H1 (cell line): ENCODE data around the gene YIPF1. TPM values are rescaled to one million over a fixed set of nuclear protein-coding genes. Genes with fewer than 3 reads are reported as not detected.

ENCODE experiments used
- CTCF ChIA-PET: fragments of 300-600 bp; sonication (Branson Sonifier 250); formaldehyde crosslinking; loops from one replicate; lab custom pipeline; 2021; ENCODE audit not compliant: partially characterized antibody; lab: Charles Lee
- POLR2A ChIA-PET: fragments of 300-600 bp; sonication (Branson Sonifier 250); formaldehyde crosslinking; loops from one replicate; lab custom pipeline; 2021; ENCODE audit warnings: inconsistent platforms; ENCODE audit not compliant: partially characterized antibody; lab: Charles Lee
- DNase-seq, 2 experiments: peaks; one replicate each; pipeline versions ENCODE4 v3.0.0 to v3.0.0-alpha.2; 2010 to 2022; ENCODE audit warnings: low spot score in 2 of 2, low read depth in 1 of 2, mixed read lengths in 1 of 2
- FAIRE-seq: peaks from 2 replicates; lab custom pipeline; 2011; peaks lifted over from hg19 to GRCh38; lab: Jason Lieb, UNC
- H2AFZ ChIP-seq: 2 replicates; pipeline ENCODE4 v1.8.1; 2012; ENCODE audit warnings: low read length, inconsistent platforms
- H2AK5ac ChIP-seq: 2 replicates; pipeline ENCODE4 v1.6.1; 2013; ENCODE audit warnings: low read depth, low read length
- H2BK120ac ChIP-seq: replicated peaks from 2 replicates; pipeline ENCODE3; 2013; ENCODE audit warnings: low read depth, low read length, inconsistent platforms
- H2BK12ac ChIP-seq: 2 replicates; pipeline ENCODE4 v1.6.1; 2013; ENCODE audit warnings: low read depth, low read length
- H2BK15ac ChIP-seq: 2 replicates; pipeline ENCODE4 v1.6.1; 2013; ENCODE audit warnings: low read length
- H2BK20ac ChIP-seq: 2 replicates; pipeline ENCODE4 v1.6.1; 2013; ENCODE audit warnings: low read length
- H2BK5ac ChIP-seq: 2 replicates; pipeline ENCODE4 v1.6.1; 2013; ENCODE audit warnings: low read depth, low read length
- H3K14ac ChIP-seq: 2 replicates; pipeline ENCODE4 v1.6.1; 2013; ENCODE audit warnings: inconsistent platforms; ENCODE audit not compliant: insufficient read length
- H3K18ac ChIP-seq: 2 replicates; pipeline ENCODE4 v1.6.1; 2013; ENCODE audit warnings: low read length; ENCODE audit errors: extremely low read depth
- H3K23ac ChIP-seq: 2 replicates; pipeline ENCODE4 v1.6.1; 2013; ENCODE audit warnings: inconsistent platforms; ENCODE audit not compliant: insufficient read length
- H3K23me2 ChIP-seq: 2 replicates; pipeline ENCODE4 v1.6.1; 2013; ENCODE audit warnings: low read depth, low read length
- H3K27ac ChIP-seq: 2 replicates; pipeline ENCODE4 v1.6.1; 2011; ENCODE audit warnings: low read depth, low read length, inconsistent platforms
- H3K27me3 ChIP-seq, 4 experiments: replicated peaks in 1 of 4; 1 replicate in 1 of 4; 2 replicates in 3 of 4; pipeline versions ENCODE4 v1.6.1 to v1.8.1; 2011 to 2013; ENCODE audit warnings: low read length in 3 of 4, mild to moderate bottlenecking in 3 of 4, inconsistent platforms in 2 of 4, mixed read lengths in 2 of 4, moderate library complexity in 1 of 4; ENCODE audit not compliant: control insufficient read depth in 3 of 4, insufficient read depth in 3 of 4; ENCODE audit errors: extremely low read depth in 1 of 4
- H3K36me3 ChIP-seq, 4 experiments: 2 replicates each; pipeline versions ENCODE4 v1.6.1 to v1.8.1; 2011 to 2013; ENCODE audit warnings: mild to moderate bottlenecking in 4 of 4, low read length in 3 of 4, moderate library complexity in 2 of 4, control low read depth in 1 of 4, inconsistent platforms in 1 of 4; ENCODE audit not compliant: insufficient read depth in 4 of 4, control insufficient read depth in 2 of 4
- H3K4ac ChIP-seq: replicated peaks from 2 replicates; pipeline ENCODE3; 2013; ENCODE audit warnings: low read length, low read depth, mixed read lengths, inconsistent platforms; ENCODE audit not compliant: insufficient read length
- H3K4me1 ChIP-seq, 4 experiments: replicated peaks in 1 of 4; 1 replicate in 1 of 4; 2 replicates in 3 of 4; pipeline versions ENCODE4 v1.6.1 to v1.8.1; 2011 to 2013; ENCODE audit warnings: low read length in 3 of 4, inconsistent platforms in 2 of 4, mixed read lengths in 1 of 4; ENCODE audit not compliant: insufficient read depth in 4 of 4, control insufficient read depth in 3 of 4
- H3K4me2 ChIP-seq, 2 experiments: 2 replicates each; pipeline versions ENCODE4 v1.6.1 to v1.8.1; 2011 to 2013; ENCODE audit warnings: low read depth in 2 of 2, low read length in 2 of 2, control low read depth in 1 of 2, inconsistent platforms in 1 of 2, mild to moderate bottlenecking in 1 of 2; ENCODE audit not compliant: insufficient read depth in 1 of 2
- H3K4me3 ChIP-seq, 4 experiments: fragments of 200-600, 300-600 bp in 1 of 4; sonication (generic), shearing (Covaris generic), sonication (Bioruptor Twin) in 1 of 4; 2 replicates each; pipeline versions ENCODE4 v1.5.1 to v1.8.1; 2011 to 2016; ENCODE audit warnings: low read length in 4 of 4, low read depth in 3 of 4, control low read depth in 2 of 4, inconsistent platforms in 2 of 4, mild to moderate bottlenecking in 2 of 4, mixed read lengths in 1 of 4, moderate library complexity in 1 of 4; ENCODE audit not compliant: insufficient read depth in 2 of 4; ENCODE audit errors: extremely low read depth in 1 of 4
- H3K56ac ChIP-seq: replicated peaks from 2 replicates; pipeline ENCODE3; 2013; ENCODE audit warnings: low read depth, mild to moderate bottlenecking, mixed read lengths, low read length, inconsistent platforms; ENCODE audit not compliant: insufficient read length
- H3K79me1 ChIP-seq: 2 replicates; pipeline ENCODE4 v1.6.1; 2013; ENCODE audit warnings: low read depth, low read length, control low read depth
- H3K79me2 ChIP-seq, 2 experiments: 2 replicates each; pipeline versions ENCODE4 v1.6.1 to v1.8.1; 2012 to 2013; ENCODE audit warnings: low read length in 2 of 2, mild to moderate bottlenecking in 2 of 2, inconsistent platforms in 1 of 2; ENCODE audit not compliant: insufficient read depth in 2 of 2, control insufficient read depth in 1 of 2
- H3K9ac ChIP-seq, 4 experiments: replicated peaks in 1 of 4; 1 replicate in 1 of 4; 2 replicates in 3 of 4; pipeline versions ENCODE4 v1.6.1 to v1.8.1; 2011 to 2013; ENCODE audit warnings: low read depth in 3 of 4, low read length in 3 of 4, control low read depth in 2 of 4, mild to moderate bottlenecking in 2 of 4, moderate library complexity in 2 of 4, inconsistent platforms in 1 of 4; ENCODE audit errors: extremely low read depth in 1 of 4
- H3K9me3 ChIP-seq, 2 experiments: 2 replicates each; pipeline versions ENCODE4 v1.6.1 to v1.8.1; 2012 to 2013; ENCODE audit warnings: mild to moderate bottlenecking in 2 of 2, moderate library complexity in 2 of 2, control low read depth in 1 of 2, inconsistent platforms in 1 of 2, low read depth in 1 of 2, low read length in 1 of 2, mixed read lengths in 1 of 2; ENCODE audit not compliant: insufficient read depth in 2 of 2
- H4K20me1 ChIP-seq, 2 experiments: replicated peaks in 1 of 2; 2 replicates each; pipeline versions ENCODE3 to v1.8.1; 2011 to 2013; ENCODE audit warnings: inconsistent platforms in 2 of 2, low read length in 2 of 2, mild to moderate bottlenecking in 1 of 2; ENCODE audit not compliant: insufficient read depth in 2 of 2, control insufficient read depth in 1 of 2
- H4K5ac ChIP-seq: 2 replicates; pipeline ENCODE4 v1.6.1; 2013; ENCODE audit warnings: low read length, low read depth, mixed read lengths, inconsistent platforms; ENCODE audit not compliant: insufficient read length
- H4K8ac ChIP-seq: 2 replicates; pipeline ENCODE4 v1.8.0; 2013; ENCODE audit warnings: mild to moderate bottlenecking, moderate library complexity, low read length, inconsistent platforms; ENCODE audit not compliant: insufficient read depth; ENCODE audit errors: extremely low read depth
- H4K91ac ChIP-seq: replicated peaks from 2 replicates; pipeline ENCODE3; 2013; ENCODE audit warnings: low read length, mixed read lengths, inconsistent platforms; ENCODE audit not compliant: insufficient read length
- ASH2L ChIP-seq: fragments of 200-600, 300-600 bp; sonication (generic); IDR thresholded peaks from one replicate; pipeline ENCODE4 v1.7.1; 2017; ENCODE audit warnings: low read length
- RBBP5 ChIP-seq: IDR thresholded peaks from 2 replicates; pipeline ENCODE4 v1.7.1; 2012; ENCODE audit warnings: low read depth, mild to moderate bottlenecking, inconsistent platforms, low read length, moderate library complexity, borderline replicate concordance
- RFX5 ChIP-seq: IDR thresholded peaks from 2 replicates; pipeline ENCODE4 v1.6.1; 2011; ENCODE audit warnings: low read depth, low read length, improper control_type of control experiment, borderline replicate concordance
- SP2 ChIP-seq: IDR thresholded peaks from 2 replicates; pipeline ENCODE4 v1.6.1; 2012; ENCODE audit warnings: mild to moderate bottlenecking, low read length, inconsistent platforms
- YY1 ChIP-seq: IDR thresholded peaks from 2 replicates; pipeline ENCODE4 v1.6.1; 2011; ENCODE audit warnings: low read depth, mild to moderate bottlenecking, low read length
- WGBS, 2 experiments: shearing (Covaris generic) in 1 of 2; methylation state at CpG; one replicate each; pipeline versions ENCODE4 v1.1.6 to v1.1.7; 2013 to 2015; ENCODE audit warnings: low lambda C conversion rate in 2 of 2, mixed read lengths in 2 of 2, inconsistent platforms in 1 of 2, low coverage in 1 of 2, missing lambda C conversion rate in 1 of 2; ENCODE audit not compliant: insufficient replicate concordance in 2 of 2, insufficient coverage in 1 of 2, insufficient read length in 1 of 2; ENCODE audit errors: extremely low coverage in 1 of 2, missing lambda C conversion rate in 1 of 2; 5-methylcytosine and 5-hydroxymethylcytosine counted together
- polyA plus RNA-seq, 7 experiments: library from polyadenylated mRNA; depleted of rRNA in 3 of 7; stranded (reverse) in 5 of 7; unstranded in 2 of 7; fragments of >200 nt in 5 of 7; fragments of 200-250 nt in 2 of 7; gene quantifications; 1 replicate in 5 of 7; 2 replicates in 1 of 7; 4 replicates in 1 of 7; pipeline versions ENCODE4 v1.2.1 to v1.2.3, GENCODE V29; 2011 to 2013; ENCODE audit warnings: missing spikeins in 2 of 7, mixed read lengths in 2 of 7
- total RNA-seq: library from RNA; stranded (reverse); fragmentation: NEBNext Ultra II Directional; extraction: Animal tissue kit (Norgen Biotek cat#: 25700); gene quantifications from 2 replicates; pipeline ENCODE4 v1.2.1, GENCODE V29; 2021

The YIPF1 gene
- total and polyA plus RNA-seq, 2 of the 8 experiments (the other 6 are each of a cell fraction or from before 2014, with no cell fraction given): 31.8 to 53.7 TPM

- Histone ChIP-seq H3K23me2 (no peaks in the 10 kb centered on the region), H2BK15ac (no peak overlapping the region), H3K18ac (no peak overlapping the region), H3K27ac (no peak overlapping the region), H3K4me3 (no peak overlapping the region), H3K4me1 (no peaks in the 10 kb centered on the region), H2BK12ac (no peak overlapping the region), H2BK5ac (no peak overlapping the region), H3K14ac (no peak overlapping the region), H2BK120ac (no peak overlapping the region), H2BK20ac (no peak overlapping the region), H3K79me2 (no peaks in the 10 kb centered on the region), H3K79me1 (no peaks in the 10 kb centered on the region), H3K4ac (no peak overlapping the region), H4K20me1 (no peaks in the 10 kb centered on the region), H3K23ac (no peak overlapping the region), H2AK5ac (no peak overlapping the region), H4K8ac (no peak overlapping the region), H3K27me3 (no peaks in the 10 kb centered on the region), H3K9me3 (no peaks in the 10 kb centered on the region), H4K5ac (no peak overlapping the region), H3K36me3 (peaks cover 0 to 8% (median 4%) of the 10 kb centered on the region in 4 experiments; a peak in 6 of 8 replicates), H3K4me2 (no peak overlapping the region), H3K56ac (no peak overlapping the region), H4K91ac (no peak overlapping the region), H2AFZ (no peak overlapping the region), H3K9ac (no peak overlapping the region)
- ChIA-PET POLR2A (no interaction called here), CTCF (interaction anchor here (1.0 to 5.6 kb wide), 5 partner anchors 8 to 112 kb away, joined by 3 to 50 read pairs (median 4); partner anchors contain the start of gene NDC1)
- WGBS, 2 experiments: 84% methylated on average over 6 of the region's 6 CpGs; no CpG with 5 or more reads in 1 of the 2 experiments
- no peak for FAIRE-seq
- no peak for DNase-seq
- TF ChIP-seq YY1: no peak
- TF ChIP-seq ASH2L: no peak
- TF ChIP-seq RFX5: no peak
- TF ChIP-seq SP2: no peak
- no peak for TF ChIP-seq RBBP5
Observed at GRCh38 chr1:53847980-53848379, 41.6 kb downstream of the YIPF1 start.
